B cell (primary cell): ENCODE results near the gene TGFBR2. TPM values are rescaled to one million over a fixed set of nuclear protein-coding genes. Genes with fewer than 3 reads are reported as not detected.

ENCODE experiments used
- ATAC-seq: fragments of 200-7000 bp; cut with Tn5 transposase; one replicate; pipeline ENCODE4 v1.10.0; 2021; ENCODE audit warnings: low read depth, mild to moderate bottlenecking, moderate number of reproducible peaks, moderate library complexity
- CTCF ChIA-PET: fragments of 350-600 bp; sonication (Branson Sonifier 250); formaldehyde crosslinking; loops from one replicate; lab custom pipeline; 2021; ENCODE audit warnings: antibody characterized with exemption, inconsistent platforms; lab: Charles Lee
- POLR2A ChIA-PET: fragments of 350-600 bp; sonication (Branson Sonifier 250); formaldehyde crosslinking; loops from one replicate; lab custom pipeline; 2021; ENCODE audit warnings: antibody characterized with exemption; lab: Charles Lee
- DNase-seq: peaks from one replicate; pipeline ENCODE4 v3.0.0; 2013
- H2AFZ ChIP-seq: 2 replicates; pipeline ENCODE4 v1.6.1; 2012; ENCODE audit warnings: mild to moderate bottlenecking, low read depth, low read length; ENCODE audit not compliant: insufficient read depth, poor library complexity, severe bottlenecking
- H3K27ac ChIP-seq, 2 donors: 1 replicate in 1 of 2; 2 replicates in 1 of 2; pipeline ENCODE4 v1.5.1; 2012 to 2013; ENCODE audit warnings: low read length in 2 of 2, mild to moderate bottlenecking in 2 of 2, moderate library complexity in 1 of 2
- H3K27me3 ChIP-seq, 4 experiments: fragments of 200-600 bp in 1 of 4; sonication (generic) in 1 of 4; replicated peaks in 1 of 4; 1 replicate in 2 of 4; 2 replicates in 2 of 4; pipeline versions ENCODE4 v1.6.1 to v1.7.0; 2013 to 2016; ENCODE audit warnings: low read length in 3 of 4, mild to moderate bottlenecking in 2 of 4, mixed read lengths in 1 of 4, moderate library complexity in 1 of 4; ENCODE audit not compliant: insufficient read depth in 4 of 4, control insufficient read depth in 3 of 4; ENCODE audit errors: control extremely low read depth in 1 of 4
- H3K36me3 ChIP-seq, 2 experiments: replicated peaks in 1 of 2; 1 replicate in 1 of 2; 2 replicates in 1 of 2; pipeline versions ENCODE4 v1.6.1 to v1.7.1; 2013; ENCODE audit warnings: low read length in 1 of 2; ENCODE audit not compliant: insufficient read depth in 2 of 2, control insufficient read depth in 1 of 2; ENCODE audit errors: control extremely low read depth in 1 of 2, extremely low read depth in 1 of 2
- H3K4me1 ChIP-seq, 2 donors: fragments of 200-600 bp in 1 of 2; sonication (generic) in 1 of 2; 1 replicate in 1 of 2; 2 replicates in 1 of 2; pipeline versions ENCODE4 v1.5.1 to v1.6.1; 2013 to 2017; ENCODE audit warnings: low read length in 2 of 2; ENCODE audit not compliant: control insufficient read depth in 2 of 2, insufficient read depth in 2 of 2
- H3K4me2 ChIP-seq: replicated peaks from 2 replicates; pipeline ENCODE3; 2012; ENCODE audit warnings: mild to moderate bottlenecking, low read depth, low read length; ENCODE audit not compliant: poor library complexity, severe bottlenecking
- H3K4me3 ChIP-seq, 5 experiments: fragments of 200-600 bp in 1 of 5; sonication (generic) in 1 of 5; 1 replicate in 3 of 5; 2 replicates in 2 of 5; pipeline versions ENCODE4 v1.5.1 to v1.7.0; 2011 to 2016; ENCODE audit warnings: low read length in 4 of 5, mild to moderate bottlenecking in 4 of 5, low read depth in 2 of 5, control low read depth in 1 of 5, moderate library complexity in 1 of 5; ENCODE audit not compliant: insufficient read depth in 1 of 5; ENCODE audit errors: control extremely low read depth in 1 of 5, extremely low read depth in 1 of 5
- H3K79me2 ChIP-seq: fragments of 200-600 bp; sonication (generic); one replicate; pipeline ENCODE4 v1.6.0; 2016; ENCODE audit warnings: low read length; ENCODE audit not compliant: control insufficient read depth, insufficient read depth
- H3K9ac ChIP-seq: fragments of 200-600 bp; sonication (generic); 2 replicates; pipeline ENCODE4 v1.6.1; 2017; ENCODE audit warnings: mild to moderate bottlenecking, low read length, moderate library complexity
- H3K9me3 ChIP-seq, 3 donors: one replicate each; pipeline versions ENCODE4 v1.6.1 to v1.7.1; 2013; ENCODE audit warnings: low read length in 2 of 3; ENCODE audit not compliant: control insufficient read depth in 2 of 3, insufficient read depth in 1 of 3; ENCODE audit errors: control extremely low read depth in 1 of 3
- H4K20me1 ChIP-seq: 2 replicates; pipeline ENCODE4 v1.6.0; 2012; ENCODE audit warnings: mild to moderate bottlenecking, low read length; ENCODE audit not compliant: insufficient read depth, control insufficient read depth, poor library complexity, severe bottlenecking
- H3K27ac Mint-ChIP-seq: one replicate; pipeline ENCODE4 v1.8.0; 2021; ENCODE audit warnings: mixed read lengths
- H3K27me3 Mint-ChIP-seq: one replicate; pipeline ENCODE4 v1.8.0; 2021; ENCODE audit warnings: mixed read lengths
- H3K4me1 Mint-ChIP-seq: one replicate; pipeline ENCODE4 v1.8.0; 2021; ENCODE audit warnings: mixed read lengths
- H3K4me3 Mint-ChIP-seq: one replicate; pipeline ENCODE4 v1.8.0; 2021; ENCODE audit warnings: mixed read lengths
- H3K9me3 Mint-ChIP-seq: one replicate; pipeline ENCODE4 v1.8.0; 2022; ENCODE audit warnings: mixed read lengths; ENCODE audit not compliant: insufficient read depth
- CTCF ChIP-seq: fragments of 200-600 bp; IDR thresholded peaks from one replicate; pipeline ENCODE4 v1.8.0; 2022; ENCODE audit warnings: antibody characterized with exemption, mild to moderate bottlenecking
- EZH2 ChIP-seq: IDR thresholded peaks from 2 replicates; pipeline ENCODE4 v1.6.1; 2012; ENCODE audit warnings: borderline replicate concordance, low read depth, mild to moderate bottlenecking, moderate library complexity, low read length; ENCODE audit not compliant: insufficient read depth, poor library complexity, severe bottlenecking
- WGBS: methylation state at CpG from one replicate; pipeline ENCODE4 v1.1.5; 2013; ENCODE audit warnings: missing lambda C conversion rate; ENCODE audit not compliant: insufficient coverage; 5-methylcytosine and 5-hydroxymethylcytosine counted together
- intact Hi-C: fragments of 100-400 bp; cut with micrococcal nuclease; formaldehyde crosslinking; loops from one replicate; pipeline ENCODE4 v1.10.0; 2022
- polyA plus RNA-seq: library from polyadenylated mRNA; depleted of rRNA; stranded (reverse); fragments of >200 nt; gene quantifications from 2 replicates; pipeline ENCODE4 v1.2.3, GENCODE V29; 2012
- total RNA-seq, 2 donors: library from RNA; stranded (reverse); fragments of 120-200 nt in 1 of 2; gene quantifications; 1 replicate in 1 of 2; 2 replicates in 1 of 2; pipeline versions ENCODE4 v1.2.3 to v1.2.4, GENCODE V29; 2013 to 2022

TGFBR2 gene
- total and polyA plus RNA-seq, 2 donors (not counting 1 experiment from before 2014, with no cell fraction given): 68.7 to 189 TPM

- POLR2A ChIA-PET: interaction anchor here (0.7 to 1.1 kb wide), 4 partner anchors 16 to 1311 kb away, joined by 3 to 9 read pairs (median 6); partner anchors contain the start of gene TGFBR2
- Mint-ChIP-seq H3K27me3 (no peaks in the 10 kb centered on the region), H3K9me3 (no peaks in the 10 kb centered on the region), H3K4me3 (peak overlapping the region; percentile 71), H3K27ac (peak overlapping the region; percentile 93), H3K4me1 (peaks cover 94% of the 10 kb centered on the region)
- WGBS: no CpG with 5 or more reads among the region's 3 CpGs
- H3K9ac ChIP-seq: peak overlapping the region; percentile 34
- no peak overlapping the region for H2AFZ ChIP-seq
- no peaks in the 10 kb centered on the region for H3K9me3 ChIP-seq
- H3K4me2 ChIP-seq: peak overlapping the region; percentile 59
- CTCF ChIA-PET: interaction anchor here (0.7 to 2.9 kb wide), 8 partner anchors 8 to 1146 kb away, joined by 3 to 14 read pairs (median 3); no protein-coding TSS in a partner anchor
- ATAC-seq: peak; percentile 16
- H3K4me3 ChIP-seq: peak overlapping the region in 1 of 5 experiments; percentile 29
- H3K27ac ChIP-seq: peak overlapping the region; percentile 42 to 89
- no peak for DNase-seq
- H3K4me1 ChIP-seq: peaks cover 94 to 100% of the 10 kb centered on the region in 2 donors
- TF ChIP-seq CTCF (no peak), EZH2 (no peak)
- H4K20me1 ChIP-seq: peaks cover 12% of the 10 kb centered on the region
- H3K79me2 ChIP-seq: peaks cover 100% of the 10 kb centered on the region
- no peaks in the 10 kb centered on the region for H3K27me3 ChIP-seq
- peaks cover 4 to 48% of the 10 kb centered on the region in 2 experiments for H3K36me3 ChIP-seq
- intact Hi-C loops: loop anchor here (1.0 to 5.0 kb wide), 2 partner anchors 9 to 35 kb away; no protein-coding TSS in a partner anchor
Measured at GRCh38 chr3:30622790-30623189, 16.4 kb downstream of the TGFBR2 start.

GRCh38 chr3:30623351-30623750, 16.9 kb downstream of the TGFBR2 start:
- peaks cover 100% of the 10 kb centered on the region for H3K79me2 ChIP-seq
- DNase-seq: no peak
- H3K9me3 ChIP-seq: no peaks in the 10 kb centered on the region
- TF ChIP-seq EZH2 (no peak), CTCF (no peak)
- H3K4me3 ChIP-seq: peak overlapping the region in 1 of 5 experiments; percentile 29
- Mint-ChIP-seq H3K9me3 (no peaks in the 10 kb centered on the region), H3K27ac (peak overlapping the region; percentile 93), H3K4me1 (peaks cover 94% of the 10 kb centered on the region), H3K4me3 (peak overlapping the region; percentile 65), H3K27me3 (no peaks in the 10 kb centered on the region)
- peak overlapping the region; percentile 59 for H3K4me2 ChIP-seq
- no peak overlapping the region for H2AFZ ChIP-seq
- no peaks in the 10 kb centered on the region for H3K27me3 ChIP-seq
- ATAC-seq: no peak
- ChIA-PET CTCF (interaction anchor here (0.7 to 2.9 kb wide), 6 partner anchors 13 to 1145 kb away, joined by 3 to 14 read pairs (median 3); no protein-coding TSS in a partner anchor), POLR2A (interaction anchor here (0.7 to 1.1 kb wide), 3 partner anchors 17 to 1310 kb away, joined by 3 to 9 read pairs (median 4); partner anchors contain the start of gene TGFBR2)
- no CpG with 5 or more reads among the region's 5 CpGs for WGBS
- intact Hi-C loops: loop anchor here (1.0 to 5.0 kb wide), 2 partner anchors 8 to 34 kb away; no protein-coding TSS in a partner anchor
- H4K20me1 ChIP-seq: peaks cover 12% of the 10 kb centered on the region
- peaks cover 94 to 100% of the 10 kb centered on the region in 2 donors for H3K4me1 ChIP-seq
- H3K36me3 ChIP-seq: peaks cover 4 to 46% of the 10 kb centered on the region in 2 experiments
- H3K27ac ChIP-seq: peak overlapping the region; percentile 42 to 89
- H3K9ac ChIP-seq: peak overlapping the region; percentile 34
